ENCODE measurements around the gene GYG1. TPM values are rescaled to one million over a fixed set of nuclear protein-coding genes. Genes with fewer than 3 reads are reported as not detected.

Gene GYG1
- total RNA-seq, 4 donors from 2014 or later = 11.9 to 23.9 (median 12.8) TPM

GRCh38 chr3:149019580-149019979 is 28.2 kb downstream of the GYG1 start:
- no peaks in the 10 kb centered on the region for H3K9me3 ChIP-seq
- H3K4me3 ChIP-seq = no peak overlapping the region
- H3K36me3 ChIP-seq = peaks cover 0 to 37% (median 0%) of the 10 kb centered on the region in 3 donors
- no peaks in the 10 kb centered on the region for H3K27me3 ChIP-seq
- no peaks in the 10 kb centered on the region for H3K4me1 ChIP-seq
- no peak overlapping the region for H3K27ac ChIP-seq
- no peak for DNase-seq
- no peak for TF ChIP-seq POLR2A (IDR thresholded peaks at IDR 0.05)
- TF ChIP-seq CTCF (IDR thresholded peaks at IDR 0.05) = no peak

- no peak for DNase-seq
- no peak for TF ChIP-seq POLR2A (IDR thresholded peaks at IDR 0.05)
- TF ChIP-seq CTCF (IDR thresholded peaks at IDR 0.05) = no peak
- Histone ChIP-seq H3K27ac (no peak overlapping the region), H3K9me3 (no peaks in the 10 kb centered on the region), H3K4me3 (no peak overlapping the region), H3K36me3 (peaks cover 0 to 44% (median 0%) of the 10 kb centered on the region in 3 donors), H3K4me1 (no peaks in the 10 kb centered on the region), H3K27me3 (no peaks in the 10 kb centered on the region)
Measured at GRCh38 chr3:149020196-149020838, 29.0 kb downstream of the GYG1 start.

- TF ChIP-seq POLR2A (IDR thresholded peaks at IDR 0.05) = no peak
- TF ChIP-seq CTCF (IDR thresholded peaks at IDR 0.05) = no peak
- H3K4me1 ChIP-seq = no peaks in the 10 kb centered on the region
- H3K4me3 ChIP-seq = no peak overlapping the region
- peaks cover 0 to 50% (median 0%) of the 10 kb centered on the region in 3 donors for H3K36me3 ChIP-seq
- H3K27ac ChIP-seq = no peak overlapping the region
- DNase-seq = no peak
- H3K9me3 ChIP-seq = no peaks in the 10 kb centered on the region
- H3K27me3 ChIP-seq = no peaks in the 10 kb centered on the region
Measured at GRCh38 chr3:149020839-149021252, 29.5 kb downstream of the GYG1 start.

- no peak for DNase-seq
- Histone ChIP-seq H3K27ac (no peak overlapping the region), H3K4me3 (no peak overlapping the region), H3K27me3 (no peaks in the 10 kb centered on the region), H3K4me1 (no peaks in the 10 kb centered on the region), H3K36me3 (peaks cover 0 to 60% (median 0%) of the 10 kb centered on the region in 3 donors), H3K9me3 (no peaks in the 10 kb centered on the region)
- TF ChIP-seq CTCF (IDR thresholded peaks at IDR 0.05) = no peak
- TF ChIP-seq POLR2A (IDR thresholded peaks at IDR 0.05) = no peak
Measured at GRCh38 chr3:149021830-149022229, 30.5 kb downstream of the GYG1 start.

GRCh38 chr3:149023951-149024350 is 32.6 kb downstream of the GYG1 start:
- no peaks in the 10 kb centered on the region for H3K9me3 ChIP-seq
- H3K4me3 ChIP-seq = no peak overlapping the region
- DNase-seq = no peak
- no peak for TF ChIP-seq POLR2A (IDR thresholded peaks at IDR 0.05)
- no peak for TF ChIP-seq CTCF (IDR thresholded peaks at IDR 0.05)
- no peaks in the 10 kb centered on the region for H3K27me3 ChIP-seq
- H3K4me1 ChIP-seq = no peaks in the 10 kb centered on the region
- H3K27ac ChIP-seq = no peak overlapping the region
- peaks cover 0 to 76% (median 0%) of the 10 kb centered on the region in 3 donors for H3K36me3 ChIP-seq
